Heart left ventricle (tissue), 13 donors: Measurements from ENCODE around the gene UBN1.
"Not testable (repeated sequence)": the region's sequence is repeated elsewhere in the genome, so short reads cannot be mapped to it uniquely, and the experiment has no call there.

ENCODE experiments used
- CTCF ChIP-seq, 12 donors: fragments of 200-600 bp; sonication (generic) in 4 of 12; IDR thresholded peaks; one replicate each; pipeline versions ENCODE4 v1.5.0 to v1.8.0; 2018 to 2022; ENCODE audit warnings: antibody characterized with exemption in 12 of 12, mild to moderate bottlenecking in 5 of 12
- POLR2A ChIP-seq, 2 donors: fragments of 450-650 bp; IDR thresholded peaks; one replicate each; pipeline ENCODE4 v1.6.1; 2017; ENCODE audit warnings: antibody characterized with exemption in 2 of 2, mild to moderate bottlenecking in 2 of 2, moderate library complexity in 2 of 2
- donor health status: ischemic (EF 13 %, LVEDD 7.1; RV severe dilation, severe dysfunction).
- donor health status: DM: no; HTN: yes; CAD: no.
- donor health status: DM: no; HTN: no; CAD: no.
- donor health status: ischemic (EF 25% LVEDD 6.9; RV normal size, moderate dysfunction).
- donor health status: ischemic (EF 25% LVEDD 5.7; RV mildly dilated, moderate dysfunction).
- donor health status: ischemic (EF 35%, LVEDD 5.7; RV mildly dilated, moderate dysfunction).
- donor health status: nonischemic (EF 11% LVEDD 7.7; RV severe dilation, severe dysfunction).
- donor health status: DM: yes; HTN: yes; CAD: no.
- donor health status: PGD.
- donor health status: ischemic (EF 29% LVEDD 5.4; RV normal size, mild dysfunction).
- donor health status: nonischemic (EF 23%, LVEDD 6.1; RV moderate dilation, normal function).

- not testable (repeated sequence) for TF ChIP-seq CTCF, POLR2A (IDR thresholded peaks at IDR 0.05)
Measured at GRCh38 chr16:4929619-4930018, 82.3 kb downstream of the UBN1 start.
